HG03095 (cell line): ENCODE results near the gene SLC25A25.
"Not testable (repeated sequence)": the region's sequence is repeated elsewhere in the genome, so short reads cannot be mapped to it uniquely, and the experiment has no call there.

Source experiments
- ATAC-seq: cut with Tn5 transposase; IDR thresholded peaks from one replicate; pipeline ENCODE4 v1.9.1; 2021; ENCODE audit warnings: moderate library complexity; ENCODE audit not compliant: unreplicated experiment

Gene SLC25A25

DNA sequence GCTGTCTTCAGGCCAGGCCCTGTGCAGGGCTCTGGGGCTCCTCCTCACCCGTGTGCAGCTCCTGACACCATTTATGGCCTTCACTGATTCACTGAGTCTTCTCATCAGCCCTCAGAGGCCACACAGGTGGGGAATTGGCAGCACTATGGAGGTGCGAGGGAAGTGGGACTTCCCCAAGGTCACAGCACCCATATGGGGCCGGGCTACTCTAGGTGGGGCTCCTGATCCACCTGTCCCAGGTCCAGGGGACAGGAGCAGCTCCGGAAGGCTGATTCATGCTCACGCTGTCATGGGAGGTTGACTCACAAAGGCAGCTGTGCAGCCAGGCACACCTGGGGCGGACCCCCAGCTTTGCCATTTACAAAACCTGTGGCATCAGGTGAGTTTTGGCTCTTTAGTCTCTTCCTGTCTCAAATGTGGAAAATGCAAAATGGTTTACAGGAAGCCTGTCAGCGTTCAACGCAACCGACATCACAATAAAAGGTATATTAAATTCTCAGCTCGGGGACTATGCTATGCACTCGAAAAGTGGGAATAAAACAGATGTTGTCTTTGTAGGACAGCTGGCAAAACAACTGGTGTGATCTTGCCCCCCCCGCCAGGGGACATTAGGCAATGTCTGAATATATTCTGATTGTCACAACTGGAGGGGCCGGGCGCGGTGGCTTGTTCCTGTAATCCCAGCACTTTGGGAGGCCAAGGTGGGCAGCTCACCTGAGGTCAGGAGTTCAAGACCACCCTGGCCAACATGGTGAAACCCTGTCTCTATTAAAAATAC lies 15.9 kb upstream of the SLC25A25 start:
- ATAC-seq = no peak

DNA sequence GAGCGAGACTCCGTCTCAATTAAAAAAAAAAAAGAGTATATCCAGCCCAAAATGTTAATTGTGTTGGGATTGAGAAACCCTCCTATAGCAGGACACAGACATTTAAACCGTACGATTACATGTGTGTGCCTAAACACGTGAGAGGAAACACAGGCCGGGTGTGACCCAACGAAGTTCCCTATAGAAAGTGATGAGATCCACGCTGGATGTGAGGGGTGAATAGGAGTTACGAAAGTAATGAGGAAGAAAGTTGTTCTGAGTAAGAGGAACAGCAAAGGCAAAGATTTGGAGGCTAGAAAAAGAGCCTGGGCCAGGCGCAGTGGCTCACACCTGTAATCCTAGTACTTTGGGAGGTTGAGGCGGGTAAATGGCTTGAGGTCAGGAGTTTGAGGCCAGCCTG lies 14.5 kb upstream of the SLC25A25 start:
- ATAC-seq = no peak

DNA sequence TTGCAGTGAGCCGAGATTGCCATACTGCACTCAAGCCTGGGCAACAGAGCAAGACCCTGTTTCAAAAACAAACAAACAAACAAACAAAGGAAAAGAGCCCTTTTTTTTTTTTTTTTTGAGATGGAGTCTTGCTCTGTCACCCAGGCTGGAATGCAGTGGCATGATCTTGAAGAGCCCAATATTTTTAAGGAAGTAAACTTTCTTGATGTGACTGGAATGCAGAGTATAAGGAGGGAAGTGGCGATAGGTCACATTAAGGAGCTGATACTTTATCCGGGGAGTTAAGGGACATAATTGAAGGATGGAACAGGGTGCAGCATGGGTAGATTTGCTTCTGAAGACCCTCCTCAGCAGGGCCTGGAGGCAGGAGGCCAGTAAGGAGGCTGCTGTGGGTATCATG lies 13.9 kb upstream of the SLC25A25 start:
- ATAC-seq = no peak

DNA sequence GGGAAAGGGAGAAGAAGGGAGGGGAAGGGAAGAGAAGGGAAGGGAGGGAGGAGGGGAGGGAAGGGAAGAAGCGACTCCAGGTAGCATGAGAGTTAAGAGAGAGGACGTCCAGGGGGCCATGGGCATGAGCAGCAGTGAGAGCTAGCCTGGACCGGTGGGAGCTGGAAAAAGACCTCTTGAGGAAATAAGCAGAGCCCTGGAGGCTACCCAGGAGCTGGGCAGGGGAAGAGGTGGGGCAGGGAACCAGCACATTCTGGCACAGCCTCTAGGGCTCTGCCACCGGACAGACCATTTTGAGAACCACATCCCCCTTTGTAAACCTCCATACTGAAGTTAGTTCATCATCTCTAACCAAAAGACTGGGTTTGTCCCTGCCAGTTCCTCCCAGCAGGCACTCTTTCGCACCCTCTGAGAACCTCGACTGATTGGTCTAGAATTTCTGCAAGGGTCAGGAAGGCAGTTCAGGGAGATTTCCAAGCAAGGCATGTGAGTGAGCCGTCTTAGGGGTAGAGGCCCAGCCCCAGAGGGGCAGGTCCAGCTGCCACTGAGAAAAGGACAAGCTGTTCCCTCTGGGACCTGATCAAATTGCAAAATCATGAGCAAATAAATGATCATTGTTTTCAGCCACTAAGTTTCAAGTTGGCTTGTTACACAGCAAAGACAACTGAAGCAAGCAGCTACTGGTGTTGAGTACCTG lies 12.5 kb upstream of the SLC25A25 start:
- ATAC-seq = no peak

DNA sequence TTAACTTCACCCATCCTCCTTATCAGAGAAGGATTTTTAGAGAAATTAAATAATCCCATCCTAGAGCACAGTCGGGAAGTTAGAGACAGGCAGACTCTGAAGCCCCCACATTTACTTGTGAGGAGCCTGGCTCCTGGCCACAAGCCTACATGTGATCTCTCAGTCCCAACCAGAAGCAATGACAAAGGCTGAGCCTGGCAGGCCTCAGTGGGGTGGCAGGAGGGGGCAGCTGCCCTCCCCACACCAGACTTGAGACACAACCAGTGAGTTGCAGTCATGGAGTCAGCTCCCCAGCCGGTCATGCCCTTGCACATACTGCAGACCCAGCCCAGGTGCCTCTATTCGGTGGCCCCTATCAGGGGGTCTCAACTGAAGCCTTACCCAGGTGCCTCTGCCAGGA lies 11.9 kb upstream of the SLC25A25 start:
- no peak for ATAC-seq

DNA sequence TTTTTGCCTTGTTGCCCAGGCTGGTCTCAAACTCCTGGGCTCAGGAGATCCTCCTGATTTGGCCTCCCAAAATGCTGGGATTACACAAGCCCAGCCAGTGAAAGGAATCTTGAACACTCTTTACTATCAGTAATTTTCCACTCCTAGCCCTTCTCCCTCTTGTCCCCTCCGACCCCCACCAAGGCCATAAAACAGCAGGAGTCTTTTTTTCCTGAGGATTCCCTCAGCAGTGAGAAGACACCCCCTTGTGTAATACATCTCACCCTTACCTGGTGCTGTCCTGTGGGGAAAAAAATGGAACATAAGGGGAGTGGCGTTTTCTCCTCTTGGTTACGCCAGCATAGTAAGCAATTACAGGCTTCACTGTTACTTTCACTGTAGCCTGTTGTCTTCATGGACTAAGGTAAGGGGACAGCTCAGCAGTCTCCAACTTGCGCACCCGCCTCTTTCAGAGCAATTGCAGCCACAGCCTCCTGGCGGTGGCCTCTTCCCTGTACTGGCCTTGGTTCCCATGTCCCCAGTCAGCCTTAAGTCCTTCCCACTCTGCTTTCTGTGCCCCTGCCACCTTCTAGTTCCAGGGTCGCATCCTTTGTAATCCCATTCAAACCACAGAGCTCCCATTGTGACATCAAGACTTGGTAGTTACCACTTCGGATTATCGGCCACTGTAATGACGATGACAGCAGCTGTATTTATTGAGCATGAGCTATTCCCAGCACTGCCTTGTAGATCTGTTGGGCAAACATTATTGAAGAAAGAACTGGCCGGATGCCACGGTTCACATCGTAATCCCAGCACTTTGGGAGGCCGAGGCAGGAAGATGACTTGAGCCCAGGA lies 10.9 kb upstream of the SLC25A25 start:
- ATAC-seq = no peak

DNA sequence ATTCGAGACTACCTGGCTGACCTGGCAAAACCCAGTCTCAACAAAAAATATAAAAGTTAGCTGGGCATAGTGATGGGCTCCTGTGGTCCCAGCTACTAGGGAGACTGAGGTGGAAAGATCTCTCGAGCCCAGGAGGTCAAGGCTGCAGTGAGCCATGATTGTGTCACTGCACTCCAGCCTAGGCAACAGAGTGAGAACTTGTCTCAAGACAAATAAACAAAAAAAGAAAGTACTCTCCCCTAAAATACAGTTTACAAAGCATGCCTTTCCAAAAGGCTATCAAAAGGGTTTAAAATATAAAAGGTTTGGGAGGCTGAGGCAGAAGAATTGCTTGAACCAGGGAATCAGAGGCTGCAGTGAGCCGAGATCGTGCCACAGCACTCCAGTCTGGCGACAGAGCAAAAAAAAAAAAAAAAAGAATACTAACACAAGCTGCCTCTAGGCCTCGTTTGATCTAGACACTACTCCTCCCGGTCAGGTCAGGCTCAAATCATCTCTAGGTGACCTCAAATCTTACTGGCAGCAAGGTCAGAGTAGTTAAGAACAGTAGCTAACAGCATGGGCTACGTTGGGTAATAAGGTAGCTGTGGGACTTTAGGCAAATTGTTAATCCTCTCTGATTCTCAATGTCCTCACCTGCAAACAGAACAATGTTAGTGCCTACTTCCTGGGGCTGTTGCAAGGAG lies 10.2 kb upstream of the SLC25A25 start:
- ATAC-seq = no peak

DNA sequence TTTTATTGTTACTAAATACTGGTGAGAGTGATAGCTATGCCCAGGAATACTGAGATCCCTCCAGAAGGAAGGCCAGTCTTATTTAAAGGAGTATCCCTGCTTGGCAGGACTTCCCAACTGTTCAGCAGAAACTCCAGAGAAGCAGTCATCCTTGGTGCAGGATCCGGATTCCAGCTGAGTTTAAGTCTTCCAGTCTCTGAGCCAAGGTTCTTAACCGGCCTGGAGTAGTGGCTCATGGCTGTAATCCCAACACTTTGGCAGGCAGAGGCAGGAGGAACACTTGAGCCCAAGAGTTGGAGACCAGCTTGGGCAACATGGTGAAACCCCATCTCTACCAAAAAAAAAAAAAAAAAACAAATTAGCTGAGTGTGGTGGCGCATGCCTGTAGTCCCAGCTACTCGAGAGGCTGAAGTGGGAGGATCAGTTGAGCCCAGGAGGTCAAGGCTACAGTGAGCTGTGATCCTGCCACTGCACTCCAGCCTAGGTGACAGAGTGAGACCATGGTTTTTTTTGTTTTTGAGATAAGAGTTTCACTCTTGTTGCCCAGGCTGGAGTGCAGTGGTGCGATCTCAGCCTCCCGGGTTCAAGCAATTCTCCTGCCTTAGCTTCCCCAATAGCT lies 8.6 kb upstream of the SLC25A25 start:
- no peak for ATAC-seq

DNA sequence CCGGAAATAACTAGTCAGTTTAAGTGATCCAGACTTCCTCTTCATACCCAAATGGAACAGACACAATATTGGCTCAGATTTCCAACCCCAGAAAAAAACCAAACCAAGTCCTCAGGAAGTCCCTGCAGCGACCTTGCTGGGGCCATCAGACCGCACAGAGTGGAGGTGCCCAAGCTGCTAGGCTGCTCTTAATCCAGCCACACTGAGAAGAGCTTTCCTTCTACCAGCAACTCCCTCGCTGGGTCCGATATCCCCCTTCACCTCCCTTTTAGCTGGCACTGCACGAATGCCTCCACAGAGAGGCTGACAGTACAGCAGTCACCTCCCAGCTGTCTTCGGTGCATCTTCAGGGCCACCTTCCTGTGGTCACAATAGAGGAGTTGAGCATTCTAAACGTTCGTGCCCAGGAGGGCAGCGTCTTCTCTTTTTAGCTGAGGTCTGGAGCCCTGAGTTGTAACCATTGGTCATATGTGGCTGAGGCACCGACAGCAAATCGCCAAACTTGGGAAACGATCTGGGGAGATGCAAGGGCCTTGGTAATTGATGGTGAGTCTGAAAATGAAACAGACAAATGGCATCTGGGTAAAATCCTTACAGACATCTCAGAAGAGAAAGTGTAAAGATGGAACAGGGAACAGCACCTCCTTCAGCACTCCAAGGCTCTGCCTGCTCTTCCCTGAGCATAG lies 6.6 kb upstream of the SLC25A25 start:
- no peak for ATAC-seq

DNA sequence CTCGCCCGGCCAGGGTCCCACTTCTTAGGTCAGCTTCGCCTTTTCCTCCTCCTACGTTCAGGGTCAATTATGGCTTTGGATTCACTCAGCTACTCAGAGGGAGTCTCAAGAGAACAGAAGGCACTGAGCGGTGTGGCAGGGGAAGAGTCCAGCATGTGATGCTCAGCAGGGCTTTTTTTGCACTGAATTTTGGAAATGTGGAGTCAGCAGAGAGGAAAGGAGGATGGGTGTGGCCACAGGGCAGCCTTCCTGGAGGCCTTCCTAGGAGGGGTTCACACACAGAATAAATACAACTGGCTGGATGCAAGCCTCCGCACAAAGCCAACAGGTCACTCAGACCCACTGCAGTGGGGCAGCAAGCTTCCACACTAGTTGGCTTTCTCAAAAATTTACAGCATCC lies 5.8 kb upstream of the SLC25A25 start:
- ATAC-seq = no peak

DNA sequence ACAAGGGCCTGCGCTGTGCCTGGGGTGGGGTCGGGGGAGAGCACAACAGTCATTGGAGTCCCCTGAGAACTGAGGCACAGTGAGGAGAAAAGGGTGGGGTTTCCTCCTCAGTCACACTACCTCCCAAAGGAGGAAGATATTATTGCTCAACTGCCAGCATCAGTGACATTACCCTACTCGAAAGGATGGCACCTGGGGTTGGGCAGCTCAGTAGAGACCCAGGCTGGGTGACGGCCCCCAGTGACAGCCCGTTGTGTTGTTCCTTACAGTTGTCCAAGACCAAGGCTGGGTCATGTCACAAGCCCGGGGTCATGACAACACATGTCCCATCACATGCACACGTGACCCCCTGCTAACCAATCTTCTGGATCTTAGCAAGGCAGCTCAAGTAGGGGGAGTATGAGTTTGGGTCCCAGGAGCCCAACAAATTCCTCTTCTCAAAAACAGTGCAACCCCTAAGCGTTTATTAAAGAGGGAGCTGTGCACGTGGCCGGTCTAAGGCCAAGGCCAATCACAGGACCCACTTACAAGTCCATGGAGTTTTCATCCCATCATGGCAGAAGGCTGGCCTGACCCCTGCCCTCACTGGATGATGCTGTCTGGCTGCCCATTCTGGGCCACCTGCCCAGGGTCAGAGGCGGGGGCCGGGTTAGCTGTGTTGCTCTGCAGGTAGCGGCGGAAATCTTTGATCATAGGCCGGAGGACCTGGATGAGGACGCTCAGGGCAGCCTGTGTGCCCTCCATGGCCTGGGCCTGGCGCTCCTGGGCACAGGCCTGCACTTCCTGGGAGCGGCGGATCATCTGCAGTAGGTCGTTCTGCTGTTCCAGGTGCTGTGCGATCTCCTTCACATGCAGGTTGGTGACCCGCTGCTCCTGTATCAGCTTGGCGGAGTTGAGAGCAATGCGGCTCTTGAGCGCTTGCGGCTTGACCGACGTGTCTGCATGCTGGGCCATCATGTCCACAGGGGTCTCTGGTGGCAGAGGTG lies 4.9 kb upstream of the SLC25A25 start:
- no peak for ATAC-seq

DNA sequence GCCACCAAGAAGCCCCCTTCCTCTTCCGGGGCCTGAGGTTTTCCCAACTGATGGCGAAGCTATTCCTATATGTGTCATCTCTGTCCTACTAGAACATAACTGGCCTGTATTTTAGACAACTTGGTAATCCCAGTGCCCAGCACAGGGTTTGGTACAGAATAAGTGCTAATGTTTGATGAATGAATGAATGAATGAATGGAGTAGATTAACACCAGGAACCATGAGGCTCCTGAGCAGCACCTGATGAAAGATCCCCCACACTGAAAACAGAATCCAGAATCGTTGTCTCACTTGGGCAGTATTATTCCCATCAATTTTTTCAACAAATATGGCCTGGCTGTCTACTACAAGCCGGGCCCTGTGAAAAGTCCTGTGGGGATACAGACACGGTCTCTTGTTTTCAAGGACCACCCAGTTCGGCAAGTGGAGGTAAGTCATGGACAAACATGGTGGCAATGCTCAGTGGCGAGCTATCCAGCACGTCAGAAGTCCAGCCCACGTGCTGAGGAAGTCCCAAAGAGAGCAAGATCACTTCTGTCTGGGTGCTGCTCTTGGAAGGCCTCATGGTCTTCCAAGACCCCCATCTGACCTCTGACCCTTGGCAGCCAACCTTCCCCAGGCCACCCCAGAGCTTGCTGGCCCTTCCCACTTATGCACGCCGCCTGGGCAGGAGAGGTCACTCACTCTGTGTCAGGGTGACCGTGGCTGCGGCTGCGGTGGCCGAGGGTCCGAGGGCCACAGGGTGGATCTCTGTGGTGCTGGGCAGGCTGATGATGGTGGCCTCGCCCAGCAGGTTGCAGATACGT lies 1.9 kb upstream of the SLC25A25 start:
- no peak for ATAC-seq

DNA sequence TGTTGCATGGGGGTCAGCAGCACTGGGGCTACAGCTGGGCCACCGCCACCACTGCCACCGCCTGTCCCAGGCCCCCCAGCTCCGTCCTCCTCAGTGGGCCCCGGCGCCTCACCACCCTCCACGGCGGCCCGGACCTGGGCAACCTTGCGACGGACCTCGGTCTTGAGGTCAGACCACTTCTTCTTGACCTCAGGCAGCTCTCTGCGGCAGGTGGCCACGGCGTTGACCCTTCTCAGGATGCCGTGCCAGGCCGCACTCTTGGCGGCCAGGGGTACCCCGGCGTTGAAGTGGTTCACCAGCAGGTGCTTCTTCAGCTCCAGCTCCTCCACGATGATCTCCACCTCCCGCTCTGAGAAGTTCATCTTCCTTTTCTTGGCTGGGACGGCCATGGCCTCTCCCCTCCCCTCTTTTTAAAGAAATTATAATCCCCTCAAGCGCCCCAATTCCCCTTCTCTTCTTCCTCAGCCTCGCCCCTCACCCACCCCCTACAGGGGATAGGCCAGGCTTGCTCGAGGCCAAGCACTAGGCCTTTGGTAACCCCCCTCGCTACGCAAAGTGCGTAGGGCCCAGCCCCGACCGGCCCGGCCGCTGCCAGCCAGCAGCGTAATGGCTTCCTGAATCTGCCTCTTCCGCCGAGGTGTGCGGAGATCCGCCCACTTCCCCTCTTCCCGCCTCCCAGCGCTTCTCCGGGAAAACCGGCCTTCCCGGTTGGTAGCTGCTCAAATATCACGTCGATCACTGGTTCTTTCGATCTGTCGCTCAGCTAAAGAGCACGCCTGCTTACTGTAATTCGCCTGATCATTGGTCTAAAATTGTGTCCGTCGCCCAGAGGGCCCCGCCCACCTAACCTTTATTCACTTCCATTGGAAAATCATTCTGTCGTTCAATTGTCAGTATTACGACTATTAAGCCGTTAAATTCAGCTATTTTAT lies 1.1 kb upstream of the SLC25A25 start, which contains the start of gene NAIF1:
Gene NAIF1 (minus strand): TSS at position 608 of the 932 bp plus-strand sequence. CDS start 219 bp downstream, at position 389.
- ATAC-seq = peak; percentile 52

DNA sequence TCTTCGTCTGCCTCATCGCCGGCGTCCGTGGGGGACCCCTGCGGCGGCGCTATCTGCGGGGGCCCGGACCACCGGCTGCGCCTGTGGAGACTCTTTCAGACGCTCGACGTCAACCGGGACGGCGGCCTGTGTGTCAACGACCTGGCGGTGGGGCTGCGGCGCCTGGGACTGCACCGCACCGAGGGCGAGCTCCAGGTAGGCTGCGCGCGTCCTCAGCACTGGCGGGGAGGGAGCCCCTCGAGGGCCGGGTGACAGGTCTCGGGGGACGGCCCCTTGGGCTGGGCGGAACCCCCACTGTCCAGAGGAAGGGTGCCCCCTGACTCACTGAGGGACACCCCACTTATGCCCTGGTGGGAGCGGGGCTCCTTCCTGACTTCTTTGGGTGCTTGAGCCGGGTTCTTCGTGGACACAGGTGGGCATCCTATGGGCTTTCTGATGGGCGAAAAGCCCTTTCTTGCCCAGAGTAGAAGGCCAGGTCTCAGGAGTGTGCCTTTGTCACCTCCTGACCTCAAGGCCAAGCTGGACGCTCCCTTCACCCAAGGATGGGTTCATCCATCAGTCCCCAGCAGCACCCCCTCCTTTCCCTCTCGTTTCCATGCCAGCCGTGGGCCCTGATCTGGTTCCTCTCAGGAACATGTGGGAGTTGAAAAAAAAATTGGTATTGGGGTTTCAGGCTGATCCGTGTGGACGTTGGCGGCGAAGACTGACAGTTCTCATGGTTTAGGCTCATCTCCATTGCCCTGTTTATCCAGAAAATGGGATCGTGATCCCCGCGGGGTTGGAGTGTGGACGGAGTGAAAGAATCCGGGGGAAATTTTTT lies 564 bp downstream of the SLC25A25 start:
- ATAC-seq = peak; percentile 6

DNA sequence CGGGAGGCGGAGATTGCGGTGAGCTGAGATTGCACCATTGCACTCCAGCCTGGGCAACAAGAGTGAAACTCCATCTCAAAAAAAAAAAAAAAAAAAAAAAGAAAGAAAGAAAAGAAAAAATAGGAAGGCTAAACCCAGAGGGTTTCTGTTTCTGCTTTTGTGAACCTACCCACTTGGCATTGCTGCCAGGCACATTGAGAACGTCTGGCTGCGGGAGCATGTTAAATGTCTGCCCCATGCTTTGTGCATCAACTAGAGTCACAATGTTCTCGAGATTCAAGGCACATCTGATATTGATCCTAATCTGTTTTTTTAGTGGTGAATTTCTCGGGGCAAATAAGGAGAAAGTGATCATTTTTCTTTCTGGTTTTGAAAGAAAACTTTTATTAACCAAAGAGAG lies 2.8 kb downstream of the SLC25A25 start:
- no peak for ATAC-seq

DNA sequence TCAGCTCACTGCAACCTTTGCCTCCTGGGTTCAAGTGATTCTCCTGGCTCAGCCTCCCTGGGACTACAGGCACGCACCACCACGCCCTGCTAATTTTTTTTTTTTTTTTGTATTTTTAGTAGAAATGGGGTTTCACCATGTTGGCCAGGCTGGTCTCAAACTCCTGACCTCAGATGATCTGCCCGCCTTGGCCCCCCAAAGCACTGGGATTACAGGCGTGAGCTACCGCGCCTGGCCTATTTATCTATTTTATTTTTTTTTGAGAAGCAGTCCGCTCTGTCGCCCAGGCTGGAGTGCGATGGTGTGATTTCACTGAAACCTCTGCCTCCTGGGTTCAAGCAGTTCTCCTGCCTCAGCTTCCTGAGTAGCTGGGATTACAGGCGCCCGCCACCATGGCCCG lies 3.4 kb downstream of the SLC25A25 start:
- not testable (repeated sequence) for ATAC-seq
